ENCODE data around the gene RRP8. TPM values are rescaled to one million over a fixed set of nuclear protein-coding genes. Genes with fewer than 3 reads are reported as not detected.

The RRP8 gene
- total and polyA plus RNA-seq, 10 donors = 17.0 to 28.4 (median 23.6) TPM

DNA sequence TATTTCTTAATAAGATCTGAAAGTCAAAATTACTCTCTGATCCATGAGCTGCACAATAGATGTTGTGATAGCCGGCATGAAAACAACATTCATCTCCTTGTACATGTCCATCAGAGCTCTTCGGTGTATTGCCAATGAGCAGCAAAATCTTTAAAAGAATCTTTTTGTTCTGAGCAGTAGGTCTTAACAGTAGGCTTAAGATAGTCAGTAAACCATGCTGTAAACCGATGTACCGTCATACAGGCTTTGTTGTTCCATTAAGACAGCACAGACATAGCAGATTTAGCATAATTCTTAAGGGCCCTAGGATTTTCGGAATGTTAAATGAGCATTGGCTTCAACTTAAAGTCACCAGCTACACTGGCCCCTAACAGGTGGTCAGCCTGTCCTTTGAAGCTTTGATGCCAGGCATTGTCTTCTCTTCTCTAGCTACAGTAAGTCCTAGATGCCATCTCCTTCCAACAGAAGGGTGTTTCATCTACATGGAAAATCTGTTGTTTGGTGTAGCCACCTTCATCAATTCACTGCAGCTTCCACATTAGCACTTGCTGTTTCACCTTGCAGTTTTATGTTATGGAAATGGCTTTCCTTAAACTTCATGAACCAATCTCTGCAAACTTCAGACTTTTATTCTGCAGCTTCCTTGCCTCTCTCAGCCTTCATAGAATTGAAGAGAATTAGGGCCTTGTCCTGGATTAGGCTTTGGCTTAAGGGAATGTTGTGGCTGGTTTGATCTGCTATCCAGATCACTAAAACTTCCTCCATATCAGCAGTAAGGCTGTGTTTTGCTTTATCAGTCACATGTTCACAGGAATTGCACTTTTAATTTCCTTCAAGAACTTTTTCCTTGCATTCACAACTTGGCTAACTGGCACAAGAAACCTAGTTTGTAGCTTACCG is 28.4 kb downstream of the RRP8 start:
- peaks cover 10 to 26% (median 13%) of the 10 kb centered on the region in 6 donors for H3K4me1 ChIP-seq
- TF ChIP-seq POLR2A (IDR thresholded peaks at IDR 0.05) (no peak), POLR2AphosphoS5 (IDR thresholded peaks at IDR 0.05) (no peak), CTCF (IDR thresholded peaks at IDR 0.05 in 8 of 11, conservative IDR thresholded peaks at IDR 0.05 in 3 of 11) (no peak)
- WGBS, 5 donors = 86 to 93% (median 90%) methylated on average over 6 of the region's 6 CpGs
- H3K36me3 ChIP-seq = peaks cover 0 to 13% (median 0%) of the 10 kb centered on the region in 6 donors
- H3K9me3 ChIP-seq = no peaks in the 10 kb centered on the region
- H3K4me3 ChIP-seq = no peak overlapping the region
- H3K27me3 ChIP-seq (replicated peaks in 1 of 7) = no peaks in the 10 kb centered on the region
- H3K27ac ChIP-seq = no peak overlapping the region
- intact Hi-C loops (cut with DNase I; ENCODE audit: low total_unique reads) = no loop called here
- no peak for DNase-seq

- peaks cover 5 to 25% (median 14%) of the 10 kb centered on the region in 6 donors for H3K4me1 ChIP-seq
- intact Hi-C loops (cut with DNase I; ENCODE audit: low total_unique reads) = no loop called here
- peaks cover 0 to 14% (median 0%) of the 10 kb centered on the region in 6 donors for H3K36me3 ChIP-seq
- H3K27me3 ChIP-seq (replicated peaks in 1 of 7) = no peaks in the 10 kb centered on the region
- no peak overlapping the region for H3K27ac ChIP-seq
- WGBS, 5 donors = 88 to 100% (median 89%) methylated on average over 2 of the region's 2 CpGs
- no peak for TF ChIP-seq POLR2AphosphoS5 (IDR thresholded peaks at IDR 0.05)
- TF ChIP-seq POLR2A (IDR thresholded peaks at IDR 0.05) = no peak
- TF ChIP-seq CTCF (IDR thresholded peaks at IDR 0.05 in 8 of 11, conservative IDR thresholded peaks at IDR 0.05 in 3 of 11) = no peak
- H3K9me3 ChIP-seq = no peaks in the 10 kb centered on the region
- DNase-seq = no peak
- H3K4me3 ChIP-seq = no peak overlapping the region
These were observed 31.2 kb downstream of the RRP8 start for GRCh38 chr11:6572215-6572614.

DNA sequence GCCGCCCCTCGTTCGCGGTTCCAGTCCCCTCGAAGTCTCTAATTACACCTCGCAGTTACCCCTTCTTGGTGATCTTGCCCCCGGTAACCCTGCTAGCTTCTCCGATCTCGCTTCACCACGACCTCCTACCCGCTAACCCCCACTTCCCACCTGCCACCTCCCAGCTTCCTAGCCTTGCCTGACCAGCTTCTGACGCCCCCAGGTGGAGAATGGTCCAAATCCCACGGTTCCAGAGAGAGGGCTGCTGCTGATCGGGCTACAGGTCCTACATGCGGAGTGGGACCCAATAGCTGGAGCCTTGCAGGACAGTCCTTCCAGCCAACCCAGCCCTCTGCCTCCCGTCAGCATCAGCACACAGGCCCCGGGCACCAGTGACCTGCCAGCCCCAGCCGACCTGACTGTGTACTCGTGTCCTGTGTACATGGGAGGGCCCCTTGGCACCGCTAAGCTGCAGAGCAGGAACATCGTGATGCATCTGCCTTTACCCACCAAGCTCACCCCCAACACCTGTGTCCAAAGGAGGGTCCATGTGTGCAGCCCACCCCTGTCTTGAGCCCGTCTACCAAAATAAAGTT is 31.9 kb downstream of the RRP8 start:
- no peak overlapping the region for H3K27ac ChIP-seq
- no peak overlapping the region for H3K4me3 ChIP-seq
- 70 to 96% (median 87%) methylated on average over 17 to 22 of the region's 22 CpGs for WGBS, 5 donors
- TF ChIP-seq CTCF (IDR thresholded peaks at IDR 0.05 in 8 of 11, conservative IDR thresholded peaks at IDR 0.05 in 3 of 11) (no peak), POLR2AphosphoS5 (IDR thresholded peaks at IDR 0.05) (no peak), POLR2A (IDR thresholded peaks at IDR 0.05) (no peak)
- H3K4me1 ChIP-seq = peaks cover 0 to 18% (median 9%) of the 10 kb centered on the region in 6 donors
- intact Hi-C loops (cut with DNase I; ENCODE audit: low total_unique reads) = no loop called here
- DNase-seq = no peak
- no peaks in the 10 kb centered on the region for H3K9me3 ChIP-seq
- H3K36me3 ChIP-seq = peaks cover 0 to 18% (median 0%) of the 10 kb centered on the region in 6 donors
- H3K27me3 ChIP-seq (replicated peaks in 1 of 7) = no peaks in the 10 kb centered on the region
